Forelimb muscle (tissue), 1 donor: ENCODE measurements around the gene FIBP. TPM values are rescaled to one million over a fixed set of nuclear protein-coding genes. Genes with fewer than 3 reads are reported as not detected.

Source experiments
- DNase-seq: peaks from one replicate; pipeline ENCODE4 v3.0.0-alpha.2; 2013; ENCODE audit warnings: low read depth
- polyA plus RNA-seq: library from polyadenylated mRNA; unstranded; fragments of 120-200 nt; gene quantifications from one replicate; pipeline ENCODE4 v1.2.1, GENCODE V29; 2013; ENCODE audit not compliant: insufficient read length

The FIBP gene
- polyA plus RNA-seq, 1 donor = 55.8 TPM

DNA sequence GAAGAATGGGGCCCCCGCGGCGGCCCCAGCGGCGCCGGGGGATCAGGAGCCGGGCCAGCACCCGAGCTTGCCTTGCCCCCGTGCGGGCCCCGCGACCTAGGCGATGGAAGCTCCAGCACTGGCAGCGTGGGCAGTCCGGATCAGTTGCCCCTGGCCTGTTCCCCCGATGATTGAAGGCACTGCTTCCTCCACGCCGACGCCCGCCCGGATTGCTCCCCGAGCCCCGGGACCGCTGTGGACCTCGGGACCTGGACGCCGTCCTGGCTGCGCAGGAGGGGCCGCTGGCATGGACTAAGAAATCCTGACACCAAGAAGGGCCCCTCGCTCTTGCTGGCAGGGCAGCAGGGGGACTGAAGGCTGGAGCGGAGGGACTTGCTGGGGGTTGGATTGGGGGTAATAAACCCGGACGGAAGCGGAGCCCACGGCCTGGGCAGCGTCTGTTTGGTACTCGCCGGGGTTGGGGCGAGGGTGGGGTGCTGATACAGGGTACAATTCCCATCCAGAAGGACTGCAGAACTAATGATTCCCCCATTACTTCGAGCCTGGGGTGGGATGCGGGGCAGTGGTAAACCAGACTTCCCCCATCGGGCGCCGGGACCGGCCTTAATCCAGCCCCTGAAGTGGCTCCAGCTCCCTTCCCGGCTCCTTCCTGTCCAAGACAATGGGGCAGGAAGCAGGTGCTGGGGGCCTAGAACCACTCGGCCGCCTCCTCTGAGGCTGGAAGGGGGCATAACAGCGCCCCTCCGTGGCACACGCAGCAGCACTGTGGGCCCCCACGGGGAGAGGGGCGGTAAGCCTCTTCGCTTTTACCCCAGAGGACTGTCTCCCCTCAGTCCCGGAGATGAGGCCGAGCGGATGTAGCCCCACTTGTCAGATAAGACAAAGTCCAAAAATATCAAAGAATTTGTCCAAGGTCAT is 3.2 kb upstream of the FIBP start:
- DNase-seq = no peak

GRCh38 chr11:65890324-65891218 is 2.3 kb upstream of the FIBP start, which contains the start of gene CCDC85B:
CCDC85B (plus strand) TSS chr11:65890673; CDS start chr11:65890784, 111 bp downstream.
- peak; percentile 91 for DNase-seq

- DNase-seq = no peak
These were observed 528 bp downstream of the FIBP start for GRCh38 chr11:65887723-65888162.

GRCh38 chr11:65886826-65887722 is 1.2 kb downstream of the FIBP start:
- DNase-seq = no peak

GRCh38 chr11:65885808-65886536 is 2.3 kb downstream of the FIBP start:
- DNase-seq = no peak

DNA sequence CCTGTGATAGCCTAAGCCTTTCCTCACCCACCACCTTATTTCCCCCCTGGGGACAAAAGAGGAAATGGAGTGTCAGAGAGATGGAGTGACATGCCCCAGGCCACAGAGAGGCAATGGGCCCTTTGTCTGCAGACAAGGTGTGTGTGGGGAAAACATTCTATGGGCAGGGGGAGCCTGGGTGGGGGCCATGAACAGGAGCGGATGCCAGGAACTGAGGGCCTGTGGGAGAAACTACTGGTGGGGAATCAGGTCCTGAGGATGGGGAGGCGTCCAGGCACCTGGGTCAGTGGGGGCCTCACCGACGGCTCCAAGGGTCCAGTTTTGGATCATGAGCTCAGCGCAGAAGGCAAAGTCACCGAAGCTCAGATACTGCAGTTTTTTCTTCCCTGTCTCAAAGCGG is 3.0 kb downstream of the FIBP start:
- DNase-seq = no peak

DNA sequence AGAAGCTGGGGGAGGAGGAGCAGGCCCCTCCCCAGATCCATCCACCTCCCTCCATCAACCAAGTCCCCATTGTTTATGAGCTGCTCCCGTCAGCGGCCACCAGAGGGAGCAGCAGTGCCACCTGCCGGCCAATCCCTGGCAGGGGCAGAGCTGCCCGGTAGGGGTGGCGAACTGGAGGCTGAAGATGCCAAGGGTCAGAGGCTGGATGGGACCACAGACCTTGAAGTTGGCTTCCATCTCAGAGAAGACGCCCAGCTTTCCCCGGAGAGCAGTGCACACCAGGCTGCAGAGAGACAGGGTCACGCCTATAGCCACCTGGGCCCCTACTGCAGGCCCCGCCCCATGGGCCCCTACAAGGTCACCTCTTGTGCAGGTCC is 3.6 kb downstream of the FIBP start:
- DNase-seq = no peak

- no peak for DNase-seq
These were observed 4.2 kb downstream of the FIBP start for GRCh38 chr11:65883786-65884715.

- no peak for DNase-seq
These were observed 5.1 kb downstream of the FIBP start for GRCh38 chr11:65883058-65883761.

DNA sequence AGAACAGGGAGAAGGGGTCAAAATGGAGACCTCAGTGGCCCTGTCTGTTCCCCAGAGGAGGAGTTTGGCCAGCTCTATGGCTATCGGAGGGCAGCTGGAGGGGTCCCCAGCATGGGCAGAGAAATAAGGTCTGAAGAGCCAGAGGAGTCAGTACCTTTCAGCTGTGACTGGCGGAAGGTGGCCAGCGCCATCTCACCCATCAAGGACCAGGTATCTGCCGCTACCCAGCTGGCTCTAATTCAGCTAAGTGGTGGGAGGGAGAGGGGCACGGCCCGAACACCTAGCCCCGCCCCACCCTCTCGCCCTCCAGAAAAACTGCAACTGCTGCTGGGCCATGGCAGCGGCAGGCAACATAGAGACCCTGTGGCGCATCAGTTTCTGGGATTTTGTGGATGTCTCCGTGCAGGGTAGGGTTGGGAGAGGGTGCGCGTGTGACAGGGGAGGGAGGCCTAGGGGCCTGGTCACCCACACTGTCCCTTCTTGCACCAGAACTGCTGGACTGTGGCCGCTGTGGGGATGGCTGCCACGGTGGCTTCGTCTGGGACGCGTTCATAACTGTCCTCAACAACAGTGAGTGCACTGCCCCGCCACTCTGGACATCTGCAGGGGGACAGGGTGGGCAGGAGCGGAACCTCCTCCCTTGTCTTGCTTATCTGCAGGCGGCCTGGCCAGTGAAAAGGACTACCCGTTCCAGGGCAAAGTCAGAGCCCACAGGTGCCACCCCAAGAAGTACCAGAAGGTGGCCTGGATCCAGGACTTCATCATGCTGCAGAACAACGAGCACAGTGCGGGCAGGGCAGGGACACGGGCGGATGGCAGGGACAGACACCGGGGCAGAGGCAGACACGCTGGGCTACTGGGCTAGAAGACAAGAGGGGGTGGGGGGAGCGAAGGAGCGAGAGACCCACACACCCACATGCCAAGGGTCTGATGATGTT is 5.9 kb downstream of the FIBP start:
- DNase-seq = no peak

GRCh38 chr11:65880844-65881421 is 7.3 kb downstream of the FIBP start:
- no peak for DNase-seq

DNA sequence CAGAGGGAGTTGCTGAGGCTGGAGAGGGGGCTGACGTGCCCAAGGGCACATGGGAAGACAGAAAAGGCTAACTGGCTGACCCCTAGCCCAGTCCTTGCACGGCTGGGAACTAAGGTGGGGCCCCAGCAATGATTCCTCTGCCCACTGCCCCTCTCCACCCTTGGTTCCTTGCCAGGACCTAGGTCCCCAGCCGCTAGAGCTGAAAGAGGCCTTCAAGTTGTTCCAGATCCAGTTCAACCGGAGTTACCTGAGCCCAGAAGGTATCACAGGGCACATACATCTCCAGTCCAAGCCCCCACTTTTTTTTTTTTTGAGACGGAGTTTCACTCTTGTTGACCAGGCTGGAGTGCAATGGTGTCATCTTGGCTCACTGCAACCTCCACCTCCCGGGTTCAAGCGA is 8.2 kb downstream of the FIBP start:
- no peak for DNase-seq

DNA sequence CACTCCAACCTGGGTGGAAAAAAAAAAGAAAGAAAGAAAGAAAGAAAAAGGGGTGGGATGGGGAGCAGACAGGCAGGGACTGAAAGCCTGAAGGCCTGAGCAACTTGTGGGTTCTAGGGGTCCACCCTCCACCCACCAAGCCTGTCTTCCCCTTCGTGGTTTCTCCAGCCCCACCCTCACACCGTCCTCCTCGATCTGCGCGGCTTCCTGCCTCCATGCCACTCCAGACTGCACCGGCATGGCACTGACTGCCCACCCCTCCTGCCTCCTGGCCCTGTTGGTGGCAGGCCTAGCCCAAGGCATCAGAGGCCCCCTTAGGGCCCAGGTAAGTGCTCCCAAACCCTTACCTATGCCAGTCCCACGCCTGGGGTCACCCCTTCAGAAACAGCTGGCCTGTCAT is 8.7 kb downstream of the FIBP start, which contains the start of gene CTSW:
Gene CTSW (plus strand): TSS at position 221 of the 400 bp plus-strand sequence. CDS start 18 bp downstream, at position 239.
- no peak for DNase-seq

GRCh38 chr11:65873318-65874156 is 14.7 kb downstream of the FIBP start:
- no peak for DNase-seq

DNA sequence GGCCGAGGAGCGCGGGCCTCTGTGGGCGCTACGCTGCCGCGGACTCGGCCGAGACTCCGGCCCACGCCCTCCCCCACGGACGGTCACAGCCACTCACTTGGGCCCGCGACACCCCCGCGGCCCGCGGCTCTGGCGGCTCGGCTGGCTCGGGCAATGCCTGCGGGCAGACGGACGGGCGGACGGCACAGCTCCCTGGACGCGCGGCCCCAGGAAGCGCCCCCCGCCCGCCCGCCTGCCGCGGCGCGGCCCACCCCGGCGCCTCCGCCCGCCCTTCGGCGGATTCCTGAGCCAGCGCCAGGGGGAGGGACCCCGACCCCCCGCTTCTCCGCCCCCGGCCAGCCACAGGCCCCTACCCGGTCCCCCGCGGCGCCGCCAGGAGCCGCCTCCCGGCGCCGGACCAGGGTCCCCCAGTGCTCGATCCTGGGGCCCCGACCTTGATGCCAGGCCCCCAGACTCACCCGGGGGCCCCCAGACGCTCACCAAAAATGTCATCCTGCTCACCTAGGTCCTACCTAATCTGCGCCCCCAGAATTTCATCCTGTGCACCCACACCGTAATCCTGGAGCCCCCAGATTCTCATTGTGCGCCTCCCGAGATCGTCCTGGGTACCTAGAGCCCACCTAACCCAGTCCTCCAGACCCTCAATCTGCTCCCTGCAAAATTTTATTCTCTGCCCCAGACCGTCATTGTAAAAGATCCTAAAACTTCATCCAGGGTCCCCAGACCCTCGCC is 15.5 kb downstream of the FIBP start, which contains the start of gene EFEMP2:
Gene EFEMP2 (minus strand): TSS at position 215 of the 732 bp plus-strand sequence. CDS start 446 bp downstream, outside the sequence.
- no peak for DNase-seq
